Brain pericyte (primary cell): ENCODE results near the gene CAPN11.
"Not testable (repeated sequence)": the region's sequence is repeated elsewhere in the genome, so short reads cannot be mapped to it uniquely, and the experiment has no call there.

ENCODE experiments used
- DNase-seq: peaks from one replicate; pipeline ENCODE4 v3.0.0-alpha.2; 2012; ENCODE audit warnings: low read depth, low spot score

CAPN11 gene

DNA sequence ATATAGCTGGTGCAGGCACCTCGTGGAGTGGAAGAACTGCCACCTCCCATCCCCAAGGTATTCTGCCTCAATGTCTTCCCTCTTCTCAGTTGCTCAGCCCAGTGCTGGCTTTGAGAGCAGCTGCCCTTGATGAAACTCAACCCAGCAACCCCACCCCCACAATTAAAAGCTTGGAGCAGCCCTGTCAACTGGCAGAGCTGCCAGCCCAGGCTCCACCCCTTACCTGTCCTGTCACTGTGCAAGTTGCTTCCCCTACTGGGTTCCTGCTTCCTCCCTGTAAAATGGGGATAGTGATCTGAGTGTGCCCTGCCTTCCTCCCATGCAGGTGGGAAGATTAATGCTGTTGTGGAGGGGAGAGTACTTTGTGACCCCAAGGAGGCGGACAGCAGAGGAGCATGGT lies 26.7 kb upstream of the CAPN11 start:
- no peak for DNase-seq

DNA sequence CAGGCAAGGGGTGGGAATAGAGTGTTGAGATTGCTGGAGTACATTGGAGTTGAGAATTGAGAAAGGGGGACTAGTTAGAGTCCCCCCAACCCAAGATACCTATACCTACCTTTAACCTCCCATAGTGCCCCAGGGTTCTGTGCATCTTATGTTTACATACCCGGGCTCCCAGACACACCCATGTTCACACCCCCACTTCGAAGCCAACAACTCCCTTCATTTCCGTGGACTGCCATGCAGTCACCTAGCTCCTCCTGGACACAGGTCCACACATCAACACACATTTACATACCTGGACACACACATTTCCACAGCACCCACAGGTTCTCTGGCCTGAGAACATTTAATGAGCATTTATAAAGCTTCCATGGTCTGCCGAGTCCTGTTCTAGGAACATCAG lies 26.1 kb upstream of the CAPN11 start:
- DNase-seq, result no peak

DNA sequence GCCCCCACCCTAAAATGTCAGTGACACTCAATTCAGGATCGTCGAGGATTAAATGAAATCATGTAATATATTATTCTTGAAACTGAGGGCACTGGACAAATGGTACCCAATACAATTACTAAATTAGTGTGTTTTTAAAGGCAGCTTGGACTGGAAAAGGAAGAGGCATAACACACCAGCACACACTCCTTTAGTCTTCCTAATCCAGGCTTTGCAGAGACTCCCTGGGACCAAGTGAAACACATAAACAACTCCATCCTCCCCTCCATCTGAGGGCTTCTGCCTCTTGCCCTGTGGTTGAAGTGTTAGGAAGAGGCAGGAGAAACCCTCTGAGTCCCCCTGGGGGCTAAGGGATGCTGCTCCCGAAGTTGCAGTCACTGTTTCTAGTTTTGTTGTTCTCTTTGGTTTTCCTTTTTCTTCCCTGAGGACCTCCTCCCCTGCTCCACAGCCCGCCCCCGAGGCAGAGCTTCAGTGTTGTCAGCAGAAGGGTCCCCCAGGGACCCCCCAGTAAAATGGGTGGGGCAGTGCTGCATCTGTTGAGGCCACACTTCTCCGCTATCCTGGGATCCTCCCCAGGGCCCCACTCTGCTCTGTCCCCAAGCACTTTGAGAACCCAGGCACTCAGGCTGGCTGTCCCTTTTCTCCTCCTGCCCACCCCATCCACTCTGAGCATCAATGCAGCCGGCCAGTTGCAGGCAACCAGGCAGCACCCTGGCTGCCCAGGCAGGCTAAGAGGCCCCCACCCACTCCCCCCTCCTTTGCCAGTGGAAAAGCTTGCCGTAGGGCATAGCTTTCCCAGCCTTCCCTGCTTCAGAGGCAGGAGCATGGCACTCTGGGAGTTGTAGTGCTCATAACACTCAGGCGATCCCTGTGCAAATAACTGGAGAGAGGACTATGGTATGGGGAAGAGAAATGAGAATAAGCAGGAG lies 25.4 kb upstream of the CAPN11 start:
- DNase-seq, result peak; percentile 38

DNA sequence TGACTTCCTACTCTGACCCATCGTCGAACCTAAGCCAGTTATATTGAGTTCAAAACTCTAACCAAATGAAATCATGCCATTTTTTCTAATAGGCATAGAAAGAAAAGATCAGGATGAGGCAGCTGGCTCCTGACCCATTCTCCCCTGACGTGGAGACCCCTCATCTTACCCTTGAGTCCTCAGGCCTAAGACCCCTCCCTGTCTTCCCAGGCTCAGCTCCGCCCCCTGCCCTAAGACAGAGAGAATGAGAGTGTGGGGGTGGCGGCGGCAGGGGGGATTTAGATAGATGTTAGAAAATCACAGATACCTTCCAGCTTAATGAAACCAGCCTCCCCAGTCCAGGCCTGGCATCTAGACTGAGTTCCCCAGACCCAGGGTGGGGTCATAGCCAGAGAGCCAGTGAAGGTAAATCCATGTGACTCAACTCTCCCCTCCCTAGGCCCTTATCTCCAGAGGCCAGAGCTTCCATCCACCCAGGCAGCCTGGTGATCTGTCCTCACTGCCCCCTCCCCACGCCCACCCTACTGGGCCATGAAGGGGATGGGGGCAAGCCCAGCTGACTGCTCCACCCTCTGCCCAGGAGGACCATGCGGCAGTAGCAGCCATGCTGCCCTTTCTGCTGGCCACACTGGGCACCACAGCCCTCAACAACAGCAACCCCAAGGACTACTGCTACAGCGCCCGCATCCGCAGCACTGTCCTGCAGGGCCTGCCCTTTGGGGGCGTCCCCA lies 24.5 kb upstream of the CAPN11 start:
- DNase-seq, result no peak

DNA sequence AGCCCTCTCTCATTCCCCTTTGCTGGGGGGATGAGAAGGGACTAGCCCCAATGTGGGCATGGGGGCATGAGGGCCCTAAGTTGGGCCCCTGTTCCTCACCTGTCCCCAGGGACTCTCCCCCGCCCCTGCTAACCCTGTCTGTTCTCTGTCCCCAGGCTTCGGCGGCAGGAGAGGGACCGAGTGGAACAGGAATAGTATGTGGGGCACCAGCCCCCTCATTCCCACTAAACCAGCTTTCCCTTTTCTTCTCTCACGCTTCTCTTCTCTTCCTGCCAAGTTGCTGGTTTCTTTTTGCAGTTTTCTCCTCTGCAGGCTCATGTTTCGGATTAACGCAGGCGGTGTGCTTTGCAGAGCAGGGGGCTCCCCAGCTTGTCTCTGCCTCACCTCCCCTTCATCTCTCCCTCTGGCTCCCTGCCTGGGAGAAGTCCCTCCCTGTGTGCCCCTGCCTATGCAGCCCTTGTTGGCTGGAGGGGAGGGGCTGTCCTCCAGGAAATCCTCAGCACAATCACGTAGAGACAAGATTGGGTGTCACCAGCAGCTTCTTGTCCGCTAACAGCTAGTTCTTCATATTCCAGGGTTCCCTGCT lies 23.4 kb upstream of the CAPN11 start:
- no peak for DNase-seq

DNA sequence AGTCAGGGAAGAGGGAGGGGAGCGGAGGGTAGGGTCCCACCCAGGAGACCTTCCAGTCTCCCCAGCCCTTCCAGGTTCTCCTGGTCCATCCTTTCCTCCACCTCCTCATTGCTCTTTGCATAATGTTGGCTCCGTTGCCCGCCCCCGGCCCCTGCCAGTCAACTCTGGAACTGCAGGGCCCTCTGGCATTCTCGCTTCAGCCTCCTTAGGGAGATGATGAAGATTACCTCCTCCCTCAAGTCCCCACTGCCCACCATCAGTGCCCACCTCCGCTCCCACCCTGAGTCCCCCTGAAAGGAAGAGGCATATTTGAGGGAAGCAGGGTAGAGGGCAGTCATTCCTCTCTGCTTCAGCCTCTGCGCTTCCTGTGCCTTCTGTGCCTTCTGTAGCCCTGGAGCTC lies 22.7 kb upstream of the CAPN11 start:
- no peak for DNase-seq

DNA sequence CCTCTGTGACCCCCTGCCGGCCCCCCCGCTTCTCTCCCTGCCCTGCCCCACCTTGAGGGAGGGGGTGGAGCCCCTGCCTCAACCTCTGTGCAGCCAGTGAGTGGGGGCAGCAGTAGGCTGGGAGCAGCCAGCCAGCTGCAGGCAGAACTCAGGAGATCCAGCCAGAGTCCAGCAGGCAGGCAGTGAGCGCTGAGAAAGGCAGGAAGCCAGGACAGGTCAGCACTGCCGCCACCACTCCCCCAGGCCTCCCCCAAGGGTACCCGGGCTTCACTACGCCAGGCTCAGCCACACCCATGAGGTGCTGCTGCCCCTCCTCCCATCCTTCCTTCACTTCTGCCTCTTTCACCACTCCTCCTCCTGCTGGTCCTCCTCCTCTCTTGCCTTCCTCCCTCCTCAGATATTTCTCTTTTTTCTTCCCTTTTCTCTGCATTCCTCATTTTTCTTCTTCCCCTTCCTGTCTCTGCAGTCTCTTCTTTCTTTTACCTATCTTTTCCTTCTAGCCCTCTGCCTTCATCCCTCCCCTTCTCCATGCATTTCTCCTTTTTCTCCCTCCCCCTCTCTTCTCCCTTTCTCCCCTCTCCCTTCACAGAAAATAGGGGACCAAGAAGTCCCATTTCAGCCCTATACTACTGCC lies 19.8 kb upstream of the CAPN11 start:
- DNase-seq, result no peak

DNA sequence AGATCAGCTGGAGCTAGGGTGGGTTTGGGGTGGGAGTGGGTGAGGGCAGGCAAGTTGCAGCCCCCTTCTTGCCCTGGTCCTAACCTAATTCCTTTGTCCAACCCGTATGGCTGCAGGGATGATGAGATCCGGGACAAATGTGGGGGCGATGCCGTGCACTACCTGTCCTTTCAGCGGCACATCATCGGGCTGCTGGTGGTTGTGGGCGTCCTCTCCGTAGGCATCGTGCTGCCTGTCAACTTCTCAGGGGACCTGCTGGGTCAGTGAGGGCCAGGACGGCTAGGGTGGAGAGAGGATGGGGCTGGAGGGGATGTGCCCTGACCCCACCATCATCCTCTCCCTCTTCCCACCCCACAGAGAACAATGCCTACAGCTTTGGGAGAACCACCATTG lies 19.3 kb upstream of the CAPN11 start:
- no peak for DNase-seq

DNA sequence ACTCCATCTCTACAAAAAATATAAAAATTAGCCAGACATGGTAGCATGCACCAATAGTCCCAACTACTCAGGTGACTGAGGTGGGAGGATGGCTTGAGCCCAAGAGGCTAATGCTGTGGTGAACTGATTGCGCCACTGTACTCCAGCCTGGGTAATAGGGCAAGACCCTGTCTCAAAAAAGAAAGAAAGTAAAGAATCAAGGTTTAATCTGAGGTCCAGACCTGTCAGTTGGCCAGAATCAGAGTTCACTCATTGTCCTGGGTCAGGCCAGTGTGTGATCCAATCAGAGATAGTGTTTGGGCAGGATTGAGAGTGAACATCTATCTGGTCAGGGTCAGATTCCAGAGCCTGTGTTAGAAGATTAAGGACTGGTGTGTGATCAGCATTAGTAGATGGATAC lies 15.8 kb upstream of the CAPN11 start:
- no peak for DNase-seq

DNA sequence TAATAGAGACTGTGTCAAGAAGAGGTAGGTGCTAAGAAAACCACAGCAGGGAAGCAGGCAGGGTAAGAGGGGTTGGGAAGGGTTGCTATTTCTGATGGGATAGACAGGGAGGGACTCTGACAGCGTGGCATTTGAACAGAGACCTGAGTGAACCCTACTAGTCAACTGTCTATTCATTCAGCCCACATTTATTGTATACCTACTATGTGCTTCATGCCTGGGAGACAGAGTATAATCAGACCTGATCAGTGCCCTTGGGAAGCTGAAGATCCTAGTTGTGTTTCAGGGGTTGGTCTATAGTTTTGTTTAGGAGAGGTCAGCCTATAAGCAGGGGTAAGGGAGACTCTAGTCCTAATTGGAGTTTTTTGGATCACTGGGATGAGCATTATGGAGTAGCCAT lies 14.9 kb upstream of the CAPN11 start:
- DNase-seq, result no peak

DNA sequence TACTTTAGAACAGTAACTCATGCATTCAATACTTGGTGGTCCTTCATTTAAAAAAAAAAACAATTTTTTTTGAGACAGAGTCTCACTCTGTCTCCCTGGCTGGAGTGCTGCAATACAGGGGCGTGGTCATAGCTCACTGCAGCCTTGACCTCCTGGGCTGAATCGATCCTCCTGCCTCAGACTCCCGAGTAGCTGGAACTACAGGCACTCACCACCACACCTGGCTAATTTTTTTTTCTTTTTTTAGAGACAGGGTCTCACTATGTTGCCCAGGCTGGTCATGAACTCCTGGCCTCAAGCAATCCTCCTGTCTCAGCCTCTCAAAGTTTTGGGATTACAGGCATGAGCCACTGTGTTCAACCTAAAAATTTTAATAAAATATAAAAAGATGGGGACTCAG lies 14.1 kb upstream of the CAPN11 start:
- DNase-seq, result not testable (repeated sequence)

DNA sequence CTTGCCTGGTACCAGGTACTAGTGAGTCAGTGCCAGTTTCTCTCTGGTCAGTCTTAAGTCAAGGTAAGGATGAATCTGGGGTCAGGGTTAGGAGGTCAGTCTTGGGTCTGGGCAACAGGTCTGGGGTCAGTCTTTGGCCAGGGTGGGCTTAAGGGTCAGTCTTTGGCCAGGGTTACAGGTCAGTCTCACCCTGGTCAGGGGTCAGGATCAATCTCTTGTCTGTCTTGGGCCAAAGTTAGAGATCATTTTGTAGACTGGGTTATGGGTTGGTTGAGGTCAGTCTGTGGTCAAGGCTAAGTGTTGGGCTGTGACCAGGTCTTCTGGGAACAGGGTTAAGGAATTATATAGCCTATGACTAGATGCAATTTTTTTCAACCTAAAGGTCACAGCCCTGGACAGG lies 12.8 kb upstream of the CAPN11 start:
- DNase-seq, result no peak

DNA sequence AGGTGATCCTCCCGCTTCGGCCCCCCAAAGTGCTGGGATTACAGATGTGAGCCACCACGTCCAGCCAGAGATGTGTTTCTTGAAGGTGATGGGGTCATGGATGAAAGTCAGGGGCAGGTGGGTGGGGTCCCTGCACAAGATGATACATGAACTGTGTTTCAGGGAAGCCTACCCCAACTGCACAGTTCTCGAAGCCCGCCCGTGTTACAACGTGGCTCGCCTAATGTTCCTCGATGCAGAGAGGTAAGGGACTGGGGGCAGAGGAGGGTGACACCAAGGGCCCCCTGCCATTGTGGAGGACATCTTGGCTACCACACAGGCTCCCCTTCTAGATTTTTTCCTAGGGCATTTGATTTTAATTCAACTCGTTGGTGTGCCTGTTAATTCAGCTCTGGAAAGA lies 11.9 kb upstream of the CAPN11 start:
- no peak for DNase-seq

DNA sequence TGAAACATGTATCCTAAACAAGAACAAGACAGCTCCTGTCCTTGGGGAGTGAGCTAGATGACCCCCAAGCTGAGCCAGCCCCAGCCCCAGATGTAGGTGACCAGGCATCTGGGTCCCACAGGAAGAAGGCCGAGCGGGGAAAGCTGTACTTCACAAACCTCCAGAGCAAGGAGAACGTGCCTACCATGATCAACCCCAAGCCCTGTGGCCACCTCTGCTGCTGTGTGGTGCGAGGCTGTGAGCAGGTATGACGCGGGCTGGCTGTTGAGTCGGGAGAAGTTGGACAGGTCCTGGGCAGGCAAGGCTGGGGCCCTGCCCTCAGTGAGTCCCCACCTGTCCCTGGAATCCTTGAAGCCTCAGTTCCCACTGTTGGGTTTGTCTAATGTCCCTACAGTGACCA lies 11.4 kb upstream of the CAPN11 start:
- no peak for DNase-seq

DNA sequence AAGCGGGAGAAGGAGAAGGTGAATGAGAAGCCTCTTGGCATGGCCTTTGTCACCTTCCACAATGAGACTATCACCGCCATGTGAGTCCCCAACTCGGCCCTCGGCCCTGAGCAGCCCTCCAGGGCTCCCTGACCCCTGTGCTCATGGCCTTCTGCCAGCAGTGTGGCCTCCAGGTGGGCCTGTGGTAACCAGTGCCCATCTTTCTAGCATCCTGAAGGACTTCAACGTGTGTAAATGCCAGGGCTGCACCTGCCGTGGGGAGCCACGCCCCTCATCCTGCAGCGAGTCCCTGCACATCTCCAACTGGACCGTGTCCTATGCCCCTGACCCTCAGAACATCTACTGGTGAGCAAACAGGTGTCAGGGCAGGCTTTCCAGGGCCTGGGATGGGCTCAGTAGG lies 10.3 kb upstream of the CAPN11 start:
- no peak for DNase-seq

DNA sequence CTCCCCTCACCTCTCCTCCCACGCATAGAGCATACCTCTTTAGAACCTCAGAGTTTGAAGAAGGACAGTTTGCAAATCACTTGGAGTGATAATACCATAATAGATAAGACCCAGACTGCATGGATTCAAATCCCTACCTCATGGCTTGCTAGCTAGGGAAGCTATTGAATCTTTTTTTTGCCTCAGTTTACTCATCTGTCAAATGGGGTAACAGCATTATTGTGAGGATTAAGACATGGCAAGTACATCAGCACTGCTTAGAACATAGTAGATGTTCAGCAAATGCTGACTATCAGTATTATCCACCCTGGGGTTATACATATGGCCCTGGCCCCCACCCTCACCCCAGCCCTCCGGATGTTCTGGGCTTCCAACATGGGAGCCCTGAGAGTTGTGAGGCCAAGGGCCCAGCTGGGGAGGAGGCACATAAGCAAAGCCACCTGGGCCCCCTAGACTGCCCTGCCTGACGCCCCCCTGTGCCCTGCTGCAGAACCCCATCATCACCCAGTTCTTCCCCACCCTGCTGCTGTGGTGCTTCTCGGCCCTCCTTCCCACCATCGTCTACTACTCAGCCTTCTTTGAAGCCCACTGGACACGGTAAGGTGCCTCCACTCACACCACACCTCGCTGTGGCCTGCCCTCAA lies 9.1 kb upstream of the CAPN11 start:
- DNase-seq, result no peak

DNA sequence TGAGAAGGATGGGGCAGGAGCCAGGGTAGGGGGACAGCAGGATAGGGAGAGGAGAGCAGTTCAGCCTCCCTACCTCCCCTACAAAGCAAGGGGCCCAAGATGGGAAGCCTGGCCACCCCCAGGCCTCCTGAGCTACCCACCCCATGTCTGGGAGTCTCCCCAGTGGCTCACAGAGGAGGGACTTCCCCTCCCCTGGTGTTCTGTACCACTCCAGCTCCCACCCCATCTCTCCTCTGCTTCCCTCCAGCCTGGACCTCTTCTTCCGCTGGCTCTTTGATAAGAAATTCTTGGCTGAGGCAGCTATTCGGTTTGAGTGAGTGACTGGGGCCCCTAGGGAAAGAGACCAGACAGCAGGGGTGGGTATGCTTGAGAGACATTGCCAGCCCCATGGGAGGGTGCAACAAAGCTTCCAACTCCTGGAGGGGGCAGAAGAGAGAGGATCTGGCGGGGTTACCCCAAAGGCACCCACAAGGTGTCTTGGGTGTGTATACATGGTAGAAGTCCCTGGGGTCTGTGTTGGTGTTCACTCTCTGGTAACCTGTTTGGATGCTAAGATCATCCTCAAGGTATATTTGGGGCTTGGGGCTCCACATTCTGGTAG lies 8.2 kb upstream of the CAPN11 start:
- DNase-seq, result no peak

DNA sequence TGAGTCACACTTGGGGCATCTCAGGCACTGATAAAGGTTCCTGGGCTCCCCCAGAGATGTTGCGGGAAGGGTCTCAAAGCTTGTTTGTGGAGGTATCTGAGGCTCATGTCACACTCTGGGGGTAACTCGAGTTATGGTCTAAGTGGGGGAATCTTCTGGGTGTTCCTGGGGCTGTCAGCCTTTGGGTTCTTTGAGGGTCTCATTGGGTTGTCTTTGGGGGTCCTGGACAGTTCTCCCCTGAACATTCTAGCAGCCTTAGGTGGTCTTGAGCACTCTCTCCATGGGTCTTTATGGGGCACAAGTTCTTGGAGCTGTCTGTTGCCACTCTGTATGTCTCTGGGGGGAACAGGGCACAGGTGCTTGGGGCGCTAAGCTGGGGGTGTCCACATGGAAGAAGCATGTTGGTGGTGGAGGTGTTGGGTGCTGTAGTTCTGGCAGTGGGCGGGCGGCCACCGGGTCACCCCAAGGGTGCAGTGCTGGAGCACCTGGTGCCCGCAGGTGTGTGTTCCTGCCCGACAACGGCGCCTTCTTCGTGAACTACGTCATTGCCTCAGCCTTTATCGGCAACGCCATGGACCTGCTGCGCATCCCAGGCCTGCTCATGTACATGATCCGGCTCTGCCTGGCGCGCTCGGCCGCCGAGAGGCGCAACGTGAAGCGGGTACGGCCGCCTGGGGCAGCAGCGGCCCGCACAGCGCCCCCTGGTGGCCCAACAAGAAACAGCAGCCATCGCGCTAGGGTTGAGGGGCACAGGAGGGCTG lies 7.1 kb upstream of the CAPN11 start:
- DNase-seq, result no peak

DNA sequence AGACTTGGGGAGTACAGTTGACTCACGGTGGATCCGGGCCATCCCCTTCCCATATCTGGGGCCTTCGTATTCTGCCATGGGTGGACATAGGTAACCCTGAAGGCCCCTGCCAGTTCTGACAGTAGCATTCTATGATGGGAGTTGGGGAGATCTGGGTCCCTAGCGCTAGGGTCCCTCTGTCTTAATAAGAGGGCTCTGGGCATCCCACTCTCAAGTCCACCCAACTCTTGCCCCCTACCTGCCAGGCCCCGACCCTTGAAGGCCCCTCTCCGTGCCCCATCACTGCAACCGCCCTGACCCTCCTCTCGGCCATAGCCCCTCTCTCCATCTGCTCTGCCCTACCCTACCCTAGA lies 6.5 kb upstream of the CAPN11 start:
- DNase-seq, result no peak

DNA sequence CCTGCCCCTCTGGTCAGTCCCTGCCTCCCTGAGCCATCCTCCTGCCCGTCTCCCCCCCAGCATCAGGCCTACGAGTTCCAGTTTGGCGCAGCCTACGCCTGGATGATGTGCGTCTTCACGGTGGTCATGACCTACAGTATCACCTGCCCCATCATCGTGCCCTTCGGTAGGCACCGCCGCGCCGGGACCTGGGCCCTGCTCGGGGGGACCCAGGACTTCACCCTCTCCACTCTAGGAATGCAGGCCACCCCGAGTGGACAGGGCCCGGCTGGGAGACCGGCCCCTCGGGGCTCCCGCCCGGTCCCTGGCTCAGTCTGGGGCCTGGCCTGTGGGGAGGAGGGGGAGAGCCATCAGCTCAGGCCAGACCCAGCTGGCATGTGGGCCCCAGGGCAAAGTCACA lies 6.1 kb upstream of the CAPN11 start:
- no peak for DNase-seq

DNA sequence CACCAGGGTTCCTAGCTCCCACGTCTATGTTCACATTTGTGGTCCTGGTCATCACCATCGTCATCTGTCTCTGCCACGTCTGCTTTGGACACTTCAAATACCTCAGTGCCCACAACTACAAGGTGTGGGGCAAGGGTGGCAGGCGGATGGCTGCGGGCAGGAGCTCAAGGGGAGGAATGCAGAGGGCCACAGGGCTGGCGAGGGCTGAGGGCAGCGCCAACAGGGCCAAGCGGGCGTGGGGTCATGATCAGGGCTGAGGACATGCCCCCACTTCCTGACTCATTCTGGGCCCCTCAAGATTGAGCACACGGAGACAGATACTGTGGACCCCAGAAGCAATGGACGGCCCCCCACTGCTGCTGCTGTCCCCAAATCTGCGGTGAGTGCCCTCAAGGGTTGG lies 4.6 kb upstream of the CAPN11 start:
- DNase-seq, result no peak
